ENCODE data around the gene E4F1.

E4F1 gene

DNA sequence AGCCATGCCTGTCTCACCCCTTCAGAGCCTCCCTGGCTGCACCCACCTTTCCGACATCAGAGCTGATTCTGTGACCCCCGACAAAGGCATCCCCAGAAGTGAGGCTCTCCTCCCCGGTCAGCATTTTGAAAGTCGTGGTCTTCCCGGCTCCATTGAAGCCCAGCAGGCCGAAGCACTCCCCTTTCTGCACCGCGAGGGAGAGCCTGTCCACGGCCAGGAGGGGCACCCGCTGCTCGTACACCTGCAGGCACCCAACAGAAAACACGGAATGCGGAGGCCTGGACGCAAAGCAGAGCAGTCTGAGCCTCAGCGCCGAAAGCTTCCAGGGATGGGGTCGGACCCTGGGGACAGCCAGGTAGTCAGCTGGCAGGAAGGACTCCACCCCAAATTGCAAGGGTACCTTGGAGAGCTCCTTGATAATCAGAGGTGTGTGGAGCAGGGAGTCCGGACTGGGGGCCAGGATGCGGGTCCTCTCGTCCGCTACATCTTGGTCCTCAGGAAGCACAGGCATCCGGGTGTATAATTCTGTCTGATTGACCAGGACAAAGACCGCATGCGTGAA is 57.7 kb downstream of the E4F1 start:
- H3K27me3 Mint-ChIP-seq, result peaks cover 4% of the 10 kb centered on the region
- H3K27ac Mint-ChIP-seq, result no peak overlapping the region
- H3K4me1 Mint-ChIP-seq, result peaks cover 2% of the 10 kb centered on the region
- no peaks in the 10 kb centered on the region for H3K9me3 Mint-ChIP-seq
- no peak overlapping the region for H3K4me3 Mint-ChIP-seq
- H3K36me3 Mint-ChIP-seq, result peaks cover 3% of the 10 kb centered on the region
- no peak for DNase-seq (ENCODE audit: low spot score in 2 of 2)
- ATAC-seq (ENCODE audit: low read depth), result no peak

DNA sequence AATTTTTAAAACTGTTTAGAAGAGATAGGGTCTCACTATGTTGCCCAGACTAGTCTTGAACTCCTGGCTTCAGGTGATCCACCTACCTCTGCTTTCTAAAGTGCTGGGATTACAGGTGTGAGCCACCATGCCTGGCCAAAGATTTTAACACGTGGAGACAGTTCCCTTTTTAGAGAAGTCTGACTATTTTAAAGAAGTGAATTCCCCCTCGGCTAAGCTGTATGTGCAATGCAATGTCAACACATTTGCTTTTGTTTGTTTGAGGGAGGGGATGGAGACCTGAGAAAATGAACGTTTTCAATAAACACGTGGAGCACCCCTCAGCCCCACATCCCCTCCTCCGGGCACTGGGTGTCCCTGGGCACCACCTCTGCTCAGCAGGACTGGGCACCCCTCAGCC is 58.9 kb downstream of the E4F1 start:
- DNase-seq (ENCODE audit: low spot score in 2 of 2) (no peak), ATAC-seq (ENCODE audit: low read depth) (no peak)
- peaks cover 2% of the 10 kb centered on the region for H3K4me1 Mint-ChIP-seq
- no peak overlapping the region for H3K4me3 Mint-ChIP-seq
- peaks cover 4% of the 10 kb centered on the region for H3K27me3 Mint-ChIP-seq
- no peaks in the 10 kb centered on the region for H3K9me3 Mint-ChIP-seq
- H3K27ac Mint-ChIP-seq, result no peak overlapping the region
- peaks cover 3% of the 10 kb centered on the region for H3K36me3 Mint-ChIP-seq

- Mint-ChIP-seq H3K4me3 (no peak overlapping the region), H3K9me3 (no peaks in the 10 kb centered on the region), H3K27ac (no peak overlapping the region), H3K36me3 (peaks cover 3% of the 10 kb centered on the region), H3K4me1 (peaks cover 2% of the 10 kb centered on the region), H3K27me3 (peaks cover 4% of the 10 kb centered on the region)
- ATAC-seq (ENCODE audit: low read depth) (no peak), DNase-seq (ENCODE audit: low spot score in 2 of 2) (no peak)
These were observed 59.6 kb downstream of the E4F1 start for GRCh38 chr16:2282866-2283555.

GRCh38 chr16:2284001-2284770 is 60.8 kb downstream of the E4F1 start:
- Mint-ChIP-seq H3K4me1 (peaks cover 2% of the 10 kb centered on the region), H3K9me3 (no peaks in the 10 kb centered on the region), H3K27ac (no peak overlapping the region), H3K4me3 (no peak overlapping the region), H3K27me3 (peaks cover 4% of the 10 kb centered on the region), H3K36me3 (peaks cover 3% of the 10 kb centered on the region)
- DNase-seq (ENCODE audit: low spot score in 2 of 2), result no peak
- no peak for ATAC-seq (ENCODE audit: low read depth)

GRCh38 chr16:2284797-2285576 is 61.6 kb downstream of the E4F1 start:
- no peak overlapping the region for H3K27ac Mint-ChIP-seq
- no peaks in the 10 kb centered on the region for H3K9me3 Mint-ChIP-seq
- no peak overlapping the region for H3K4me3 Mint-ChIP-seq
- H3K36me3 Mint-ChIP-seq, result peaks cover 3% of the 10 kb centered on the region
- no peak for ATAC-seq (ENCODE audit: low read depth)
- H3K27me3 Mint-ChIP-seq, result peaks cover 4% of the 10 kb centered on the region
- peaks cover 2% of the 10 kb centered on the region for H3K4me1 Mint-ChIP-seq
- no peak for DNase-seq (ENCODE audit: low spot score in 2 of 2)

All from memory B cell (primary cell).